Panc1 (cell line): ENCODE results near the gene BPGM.

Experiments
- TF ChIP-seq, protein P1 (sequence below): fragments of 450-650 bp; IDR thresholded peaks from 2 replicates; pipeline ENCODE4 v1.5.1; 2017; ENCODE audit warnings: mild to moderate bottlenecking
- TF ChIP-seq, protein P2 (sequence below), 2 experiments: IDR thresholded peaks; 2 replicates each; pipeline ENCODE4 v1.6.1; 2011 to 2012; ENCODE audit warnings: low read depth in 2 of 2, control low read depth in 1 of 2, low read length in 1 of 2, mild to moderate bottlenecking in 1 of 2, moderate library complexity in 1 of 2; ENCODE audit not compliant: insufficient read depth in 1 of 2

DNA sequence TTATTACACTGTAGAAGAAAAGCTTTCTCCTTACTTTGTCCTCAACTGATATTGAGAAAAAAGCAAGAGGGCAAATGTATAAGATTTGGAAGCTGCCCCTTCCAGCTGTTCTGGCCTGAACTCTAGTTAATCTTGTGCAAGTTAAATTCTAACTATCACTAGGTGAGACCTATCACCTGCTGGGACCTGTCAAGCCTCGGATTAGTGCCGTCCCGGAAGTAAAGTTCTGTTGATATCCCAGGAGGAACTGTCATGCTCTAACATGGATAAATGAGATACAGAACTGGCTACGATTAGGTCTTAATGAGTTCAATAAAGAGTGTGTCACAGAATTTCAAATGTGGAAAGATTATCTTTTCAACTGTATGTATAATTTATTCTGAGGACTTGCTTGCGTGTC is 1.2 kb upstream of the BPGM start:
- TF ChIP-seq, protein P1, sequence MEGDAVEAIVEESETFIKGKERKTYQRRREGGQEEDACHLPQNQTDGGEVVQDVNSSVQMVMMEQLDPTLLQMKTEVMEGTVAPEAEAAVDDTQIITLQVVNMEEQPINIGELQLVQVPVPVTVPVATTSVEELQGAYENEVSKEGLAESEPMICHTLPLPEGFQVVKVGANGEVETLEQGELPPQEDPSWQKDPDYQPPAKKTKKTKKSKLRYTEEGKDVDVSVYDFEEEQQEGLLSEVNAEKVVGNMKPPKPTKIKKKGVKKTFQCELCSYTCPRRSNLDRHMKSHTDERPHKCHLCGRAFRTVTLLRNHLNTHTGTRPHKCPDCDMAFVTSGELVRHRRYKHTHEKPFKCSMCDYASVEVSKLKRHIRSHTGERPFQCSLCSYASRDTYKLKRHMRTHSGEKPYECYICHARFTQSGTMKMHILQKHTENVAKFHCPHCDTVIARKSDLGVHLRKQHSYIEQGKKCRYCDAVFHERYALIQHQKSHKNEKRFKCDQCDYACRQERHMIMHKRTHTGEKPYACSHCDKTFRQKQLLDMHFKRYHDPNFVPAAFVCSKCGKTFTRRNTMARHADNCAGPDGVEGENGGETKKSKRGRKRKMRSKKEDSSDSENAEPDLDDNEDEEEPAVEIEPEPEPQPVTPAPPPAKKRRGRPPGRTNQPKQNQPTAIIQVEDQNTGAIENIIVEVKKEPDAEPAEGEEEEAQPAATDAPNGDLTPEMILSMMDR, result no peak
- TF ChIP-seq, protein P2, sequence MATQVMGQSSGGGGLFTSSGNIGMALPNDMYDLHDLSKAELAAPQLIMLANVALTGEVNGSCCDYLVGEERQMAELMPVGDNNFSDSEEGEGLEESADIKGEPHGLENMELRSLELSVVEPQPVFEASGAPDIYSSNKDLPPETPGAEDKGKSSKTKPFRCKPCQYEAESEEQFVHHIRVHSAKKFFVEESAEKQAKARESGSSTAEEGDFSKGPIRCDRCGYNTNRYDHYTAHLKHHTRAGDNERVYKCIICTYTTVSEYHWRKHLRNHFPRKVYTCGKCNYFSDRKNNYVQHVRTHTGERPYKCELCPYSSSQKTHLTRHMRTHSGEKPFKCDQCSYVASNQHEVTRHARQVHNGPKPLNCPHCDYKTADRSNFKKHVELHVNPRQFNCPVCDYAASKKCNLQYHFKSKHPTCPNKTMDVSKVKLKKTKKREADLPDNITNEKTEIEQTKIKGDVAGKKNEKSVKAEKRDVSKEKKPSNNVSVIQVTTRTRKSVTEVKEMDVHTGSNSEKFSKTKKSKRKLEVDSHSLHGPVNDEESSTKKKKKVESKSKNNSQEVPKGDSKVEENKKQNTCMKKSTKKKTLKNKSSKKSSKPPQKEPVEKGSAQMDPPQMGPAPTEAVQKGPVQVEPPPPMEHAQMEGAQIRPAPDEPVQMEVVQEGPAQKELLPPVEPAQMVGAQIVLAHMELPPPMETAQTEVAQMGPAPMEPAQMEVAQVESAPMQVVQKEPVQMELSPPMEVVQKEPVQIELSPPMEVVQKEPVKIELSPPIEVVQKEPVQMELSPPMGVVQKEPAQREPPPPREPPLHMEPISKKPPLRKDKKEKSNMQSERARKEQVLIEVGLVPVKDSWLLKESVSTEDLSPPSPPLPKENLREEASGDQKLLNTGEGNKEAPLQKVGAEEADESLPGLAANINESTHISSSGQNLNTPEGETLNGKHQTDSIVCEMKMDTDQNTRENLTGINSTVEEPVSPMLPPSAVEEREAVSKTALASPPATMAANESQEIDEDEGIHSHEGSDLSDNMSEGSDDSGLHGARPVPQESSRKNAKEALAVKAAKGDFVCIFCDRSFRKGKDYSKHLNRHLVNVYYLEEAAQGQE (IDR thresholded peaks at IDR 0.05; ENCODE audit: insufficient read depth in 1 of 2, low read depth in 2 of 2, low read length in 1 of 2), result no peak
